ENCODE measurements around the gene DNAJC1. TPM values are rescaled to one million over a fixed set of nuclear protein-coding genes. Genes with fewer than 3 reads are reported as not detected.
"Not testable (repeated sequence)": the region's sequence is repeated elsewhere in the genome, so short reads cannot be mapped to it uniquely, and the experiment has no call there.

DNAJC1 gene, protein sequence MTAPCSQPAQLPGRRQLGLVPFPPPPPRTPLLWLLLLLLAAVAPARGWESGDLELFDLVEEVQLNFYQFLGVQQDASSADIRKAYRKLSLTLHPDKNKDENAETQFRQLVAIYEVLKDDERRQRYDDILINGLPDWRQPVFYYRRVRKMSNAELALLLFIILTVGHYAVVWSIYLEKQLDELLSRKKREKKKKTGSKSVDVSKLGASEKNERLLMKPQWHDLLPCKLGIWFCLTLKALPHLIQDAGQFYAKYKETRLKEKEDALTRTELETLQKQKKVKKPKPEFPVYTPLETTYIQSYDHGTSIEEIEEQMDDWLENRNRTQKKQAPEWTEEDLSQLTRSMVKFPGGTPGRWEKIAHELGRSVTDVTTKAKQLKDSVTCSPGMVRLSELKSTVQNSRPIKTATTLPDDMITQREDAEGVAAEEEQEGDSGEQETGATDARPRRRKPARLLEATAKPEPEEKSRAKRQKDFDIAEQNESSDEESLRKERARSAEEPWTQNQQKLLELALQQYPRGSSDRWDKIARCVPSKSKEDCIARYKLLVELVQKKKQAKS
- total RNA-seq: 10 to 100 TPM; 21.4 to 22.4 TPM

DNA sequence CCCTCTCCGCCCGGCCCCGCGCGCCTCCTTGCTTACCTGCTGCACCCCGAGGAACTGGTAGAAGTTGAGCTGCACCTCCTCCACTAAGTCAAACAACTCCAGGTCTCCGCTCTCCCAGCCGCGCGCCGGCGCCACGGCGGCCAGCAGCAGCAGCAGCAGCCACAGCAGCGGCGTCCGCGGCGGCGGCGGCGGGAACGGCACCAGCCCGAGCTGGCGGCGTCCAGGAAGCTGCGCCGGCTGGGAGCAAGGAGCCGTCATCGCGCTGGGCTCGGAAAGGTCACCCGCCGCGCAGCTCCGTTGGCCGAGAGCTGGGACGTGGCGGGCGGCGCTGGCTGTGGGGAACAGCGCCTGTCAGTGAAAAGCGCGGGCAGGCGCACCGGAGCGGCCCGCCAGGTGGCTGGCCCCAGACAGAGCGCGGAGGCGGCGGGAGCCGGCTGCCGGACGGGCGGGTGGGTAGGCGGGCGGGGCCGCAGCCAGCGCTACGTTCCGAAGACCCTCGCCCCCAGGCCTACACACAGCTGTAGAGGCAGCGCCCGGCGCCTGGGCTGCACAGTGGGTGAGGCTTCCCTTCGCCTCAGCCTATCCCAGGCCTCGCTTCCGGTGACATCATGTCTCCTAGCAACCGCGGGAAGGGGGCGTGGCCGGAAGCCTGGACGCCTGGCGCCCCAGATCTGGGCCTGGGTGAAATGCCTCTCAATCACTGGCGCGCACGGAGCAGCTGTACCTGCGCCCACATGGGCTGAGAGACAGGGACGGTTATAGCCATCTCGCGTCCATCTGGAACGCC lies at the start of gene DNAJC1:
Gene DNAJC1, minus strand, starts transcription at position 554 of the 787 bp plus-strand sequence. Its CDS starts 296 bp downstream, at position 258.
- Mint-ChIP-seq H3K4me3 (peak within 1 kb of the TSS; percentile 87), H3K4me1 (ENCODE audit: low read depth) (peaks cover 41% of the 10 kb centered on the region), H3K27ac (peak within 1 kb of the TSS; percentile 89), H3K9me3 (ENCODE audit: insufficient read depth) (peaks cover 11% of the 10 kb centered on the region), H3K36me3 (ENCODE audit: low read depth) (peaks cover 4% of the 10 kb centered on the region), H3K27me3 (ENCODE audit: low read depth) (peaks cover 14% of the 10 kb centered on the region)
- ChIA-PET POLR2A (interaction anchor here (0.6 to 2.4 kb wide), 7 partner anchors 10 to 985 kb away, joined by 3 to 17 read pairs (median 6); partner anchors contain the start of gene COMMD3), CTCF (interaction anchor here (0.5 to 3.2 kb wide), 12 partner anchors 8 to 981 kb away, joined by 3 to 24 read pairs (median 3); partner anchors contain the start of gene COMMD3)
- ATAC-seq (peak; percentile 96), DNase-seq (peak; percentile 97)

DNA sequence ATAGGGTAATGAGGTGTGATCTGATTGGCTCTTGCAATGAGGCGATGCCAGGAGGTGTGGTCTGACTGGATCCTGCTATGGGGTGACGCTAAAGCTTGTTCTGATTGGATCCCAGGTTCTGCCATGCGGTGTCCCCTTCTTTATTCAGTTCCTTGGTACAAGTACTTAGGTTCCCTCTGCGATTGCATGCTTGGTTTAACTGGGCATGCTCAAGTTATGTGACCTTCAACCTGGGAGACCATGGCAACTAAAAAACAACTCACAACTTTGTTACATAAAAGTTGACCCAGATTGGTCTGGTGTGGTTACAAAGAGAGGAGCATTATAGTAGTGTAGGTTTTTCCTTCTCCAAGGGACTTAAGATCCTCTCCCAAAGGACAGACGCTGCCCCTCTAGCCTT lies 49.5 kb upstream of the DNAJC1 start:
- no peak overlapping the region for H3K27ac Mint-ChIP-seq
- POLR2A ChIA-PET: no interaction called here
- H3K9me3 Mint-ChIP-seq (ENCODE audit: insufficient read depth): no peaks in the 10 kb centered on the region

DNA sequence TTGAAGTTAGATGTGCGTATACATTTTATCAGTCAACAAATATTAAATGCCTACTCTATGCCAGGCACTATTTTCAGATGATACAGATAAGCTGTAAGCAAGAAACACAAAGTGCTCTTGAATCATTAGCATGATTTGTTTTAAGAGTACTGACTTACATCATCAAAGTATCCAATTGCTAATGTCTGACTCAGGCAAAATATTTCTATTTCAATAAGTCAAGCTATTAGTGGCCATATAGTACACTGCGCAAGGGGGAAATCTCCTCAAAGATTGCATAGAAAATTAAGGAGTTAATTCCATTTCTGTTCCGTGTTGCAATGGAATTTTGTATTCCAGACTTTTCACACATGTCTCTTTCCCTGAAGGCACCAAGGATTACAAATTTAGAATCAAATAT lies 46.1 kb upstream of the DNAJC1 start:
- CTCF ChIA-PET: no interaction called here
- Mint-ChIP-seq H3K27ac (no peak overlapping the region), H3K4me3 (no peak overlapping the region), H3K4me1 (ENCODE audit: low read depth) (no peaks in the 10 kb centered on the region), H3K27me3 (ENCODE audit: low read depth) (no peaks in the 10 kb centered on the region), H3K36me3 (ENCODE audit: low read depth) (no peaks in the 10 kb centered on the region), H3K9me3 (ENCODE audit: insufficient read depth) (no peaks in the 10 kb centered on the region)
- POLR2A ChIA-PET: no interaction called here
- no peak for ATAC-seq
- DNase-seq: no peak

More for the DNA sequence above, 49.5 kb upstream of the DNAJC1 start:
- Mint-ChIP-seq H3K4me3 (no peak overlapping the region), H3K36me3 (ENCODE audit: low read depth) (no peaks in the 10 kb centered on the region), H3K4me1 (ENCODE audit: low read depth) (no peaks in the 10 kb centered on the region), H3K27me3 (ENCODE audit: low read depth) (no peaks in the 10 kb centered on the region)
- CTCF ChIA-PET: no interaction called here
- ATAC-seq (no peak), DNase-seq (no peak)

DNA sequence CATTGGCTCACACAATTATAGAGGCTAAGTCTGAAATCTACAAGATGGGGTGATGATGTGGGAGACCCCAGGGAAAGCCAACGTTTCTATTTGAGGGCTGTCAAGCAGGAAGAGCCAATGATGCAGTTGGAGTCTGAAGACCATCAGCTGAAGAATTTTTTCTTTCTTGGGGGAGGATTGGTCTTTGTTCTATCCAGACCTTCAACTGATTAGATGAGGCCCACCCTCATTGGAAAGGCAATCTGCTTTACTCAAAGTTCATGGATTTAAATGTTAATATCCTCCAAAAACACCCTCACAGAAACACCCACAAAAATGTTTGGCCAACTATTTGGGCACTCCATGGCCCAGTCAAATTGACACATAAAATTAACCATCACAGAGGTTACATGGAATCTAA lies 44.3 kb upstream of the DNAJC1 start:
- no peaks in the 10 kb centered on the region for H3K9me3 Mint-ChIP-seq (ENCODE audit: insufficient read depth)
- no peak overlapping the region for H3K27ac Mint-ChIP-seq
- H3K4me1 Mint-ChIP-seq (ENCODE audit: low read depth): no peaks in the 10 kb centered on the region
- POLR2A ChIA-PET: no interaction called here
- no peak for DNase-seq
- H3K27me3 Mint-ChIP-seq (ENCODE audit: low read depth): peaks cover 8% of the 10 kb centered on the region
- no peaks in the 10 kb centered on the region for H3K36me3 Mint-ChIP-seq (ENCODE audit: low read depth)
- CTCF ChIA-PET: no interaction called here
- H3K4me3 Mint-ChIP-seq: no peak overlapping the region
- no peak for ATAC-seq

DNA sequence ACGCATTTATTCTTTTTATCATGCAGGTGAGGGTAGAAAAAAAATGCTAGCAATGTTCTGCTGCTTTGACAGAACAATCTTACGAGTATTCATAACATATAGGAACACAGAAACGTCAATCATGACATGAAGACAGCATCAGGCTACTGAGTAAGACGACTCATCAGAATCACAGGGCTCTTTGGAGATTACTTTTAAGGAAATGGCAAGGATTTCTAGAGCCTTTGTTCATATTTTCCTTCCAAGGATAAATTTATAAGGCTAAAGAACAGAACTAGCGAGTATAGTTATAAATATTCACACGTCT lies 39.8 kb upstream of the DNAJC1 start:
- no peak overlapping the region for H3K4me3 Mint-ChIP-seq
- H3K4me1 Mint-ChIP-seq (ENCODE audit: low read depth): no peaks in the 10 kb centered on the region

DNA sequence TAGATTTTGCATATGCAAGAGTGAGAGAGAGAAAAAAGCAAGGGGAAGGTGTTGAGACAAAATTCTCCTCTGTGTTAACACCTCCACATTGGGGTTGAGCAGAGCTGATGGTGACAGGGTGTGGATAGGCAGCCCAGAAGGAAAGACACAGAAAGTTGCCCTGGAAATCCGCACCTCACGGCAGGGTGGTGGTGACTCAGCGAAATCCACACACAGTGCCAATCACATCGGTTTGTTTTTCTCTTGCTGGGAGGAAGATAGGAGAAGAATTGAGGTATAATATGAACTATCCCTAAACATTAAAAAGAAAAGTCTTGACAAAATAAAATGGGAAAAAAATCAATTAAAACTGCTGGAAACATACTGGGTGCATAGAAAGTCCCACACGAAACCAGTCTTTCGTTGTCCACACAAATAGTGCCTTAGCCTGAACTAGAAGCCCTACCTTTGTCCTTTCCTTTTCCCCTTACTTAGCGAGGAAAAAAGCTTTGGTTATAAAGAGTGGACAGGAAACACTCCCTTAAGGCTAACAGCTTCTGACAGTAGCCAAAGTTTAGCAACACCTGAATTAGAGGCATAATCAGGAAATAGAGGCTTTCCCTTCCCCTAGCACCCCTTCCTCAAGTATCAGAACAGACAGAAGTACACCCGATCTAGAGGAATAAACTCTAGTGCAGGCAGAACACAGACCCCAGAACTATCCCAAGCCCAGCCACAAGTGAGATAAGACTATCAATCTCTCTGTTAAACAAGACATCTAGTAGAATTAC lies 39.2 kb upstream of the DNAJC1 start:
- Mint-ChIP-seq H3K27ac (no peak overlapping the region), H3K4me3 (no peak overlapping the region), H3K4me1 (ENCODE audit: low read depth) (no peaks in the 10 kb centered on the region), H3K36me3 (ENCODE audit: low read depth) (no peaks in the 10 kb centered on the region), H3K9me3 (ENCODE audit: insufficient read depth) (no peaks in the 10 kb centered on the region), H3K27me3 (ENCODE audit: low read depth) (peaks cover 16% of the 10 kb centered on the region)
- DNase-seq: no peak
- CTCF ChIA-PET: no interaction called here
- POLR2A ChIA-PET: no interaction called here
- ATAC-seq: no peak

More for the DNA sequence above, 39.8 kb upstream of the DNAJC1 start:
- CTCF ChIA-PET: no interaction called here
- H3K9me3 Mint-ChIP-seq (ENCODE audit: insufficient read depth): no peaks in the 10 kb centered on the region
- H3K27me3 Mint-ChIP-seq (ENCODE audit: low read depth): peaks cover 13% of the 10 kb centered on the region
- H3K36me3 Mint-ChIP-seq (ENCODE audit: low read depth): no peaks in the 10 kb centered on the region
- POLR2A ChIA-PET: no interaction called here
- ATAC-seq (no peak), DNase-seq (no peak)
- no peak overlapping the region for H3K27ac Mint-ChIP-seq

DNA sequence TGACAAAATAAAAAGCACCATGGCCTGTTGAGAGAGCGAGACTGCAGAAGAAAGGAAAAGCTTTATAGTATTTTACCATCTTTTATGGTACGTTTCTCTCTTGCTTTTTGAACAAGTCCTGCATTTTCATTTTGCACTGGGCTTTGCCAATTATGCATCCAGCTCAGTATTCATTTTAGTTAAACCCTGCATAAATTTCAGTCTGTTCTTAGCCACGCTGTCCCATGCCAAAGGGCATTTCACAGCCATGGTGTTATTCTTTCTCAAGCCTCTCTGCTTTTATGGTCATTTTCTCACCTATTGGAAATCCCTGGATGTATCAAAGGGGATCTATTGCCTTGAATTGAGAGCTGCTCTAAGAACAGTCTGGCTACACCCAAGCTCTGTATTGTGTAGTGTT lies 30.8 kb upstream of the DNAJC1 start:
- H3K36me3 Mint-ChIP-seq (ENCODE audit: low read depth): no peaks in the 10 kb centered on the region
- H3K4me3 Mint-ChIP-seq: no peak overlapping the region
- H3K27ac Mint-ChIP-seq: no peak overlapping the region
- ChIA-PET POLR2A (no interaction called here), CTCF (no interaction called here)
- no peak for ATAC-seq
- H3K4me1 Mint-ChIP-seq (ENCODE audit: low read depth): no peaks in the 10 kb centered on the region
- peaks cover 14% of the 10 kb centered on the region for H3K27me3 Mint-ChIP-seq (ENCODE audit: low read depth)
- no peaks in the 10 kb centered on the region for H3K9me3 Mint-ChIP-seq (ENCODE audit: insufficient read depth)
- no peak for DNase-seq

DNA sequence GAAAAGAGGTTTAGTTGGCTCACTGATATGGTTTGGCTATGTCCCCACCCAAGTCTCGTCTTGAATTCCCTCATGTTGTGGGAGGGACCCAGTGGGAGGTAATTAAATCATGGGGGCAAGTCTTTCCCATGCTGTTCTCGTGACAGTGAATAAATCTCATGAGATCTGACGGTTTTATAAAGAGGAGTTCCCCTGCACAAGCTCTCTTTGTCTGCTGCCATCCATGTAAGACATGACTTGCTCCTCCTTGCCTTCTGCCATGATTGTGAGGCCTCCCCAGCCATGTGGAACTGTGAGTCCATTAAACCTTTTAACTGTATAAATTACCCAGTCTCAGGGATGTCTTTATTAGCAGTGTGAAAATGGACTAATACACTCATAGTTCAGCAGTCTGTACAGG lies 28.7 kb upstream of the DNAJC1 start:
- CTCF ChIA-PET; POLR2A ChIA-PET; H3K4me1 Mint-ChIP-seq (ENCODE audit: low read depth); DNase-seq; H3K36me3 Mint-ChIP-seq (ENCODE audit: low read depth); H3K4me3 Mint-ChIP-seq; ATAC-seq; H3K9me3 Mint-ChIP-seq (ENCODE audit: insufficient read depth); H3K27ac Mint-ChIP-seq: not testable (repeated sequence)
- peaks cover 11% of the 10 kb centered on the region for H3K27me3 Mint-ChIP-seq (ENCODE audit: low read depth)

DNA sequence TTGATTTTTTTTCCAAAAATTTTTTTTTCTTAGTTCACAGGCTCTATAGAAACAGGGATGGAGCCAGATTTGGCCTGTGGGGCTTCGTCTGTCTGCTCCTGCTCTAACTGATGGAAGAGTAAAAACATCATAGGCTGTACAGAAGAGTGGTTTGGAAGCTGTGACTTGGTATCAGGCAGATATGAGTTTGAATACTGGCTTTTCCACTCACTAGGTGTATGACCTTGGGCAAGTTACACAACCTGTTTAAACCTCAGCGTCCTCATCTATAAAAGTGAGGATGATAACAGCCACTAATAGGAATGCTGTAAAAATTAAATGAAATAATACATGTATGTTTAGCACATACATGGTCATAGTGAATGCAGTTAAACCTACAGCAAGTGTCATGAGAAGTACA lies 26.9 kb upstream of the DNAJC1 start:
- no peak for ATAC-seq

DNA sequence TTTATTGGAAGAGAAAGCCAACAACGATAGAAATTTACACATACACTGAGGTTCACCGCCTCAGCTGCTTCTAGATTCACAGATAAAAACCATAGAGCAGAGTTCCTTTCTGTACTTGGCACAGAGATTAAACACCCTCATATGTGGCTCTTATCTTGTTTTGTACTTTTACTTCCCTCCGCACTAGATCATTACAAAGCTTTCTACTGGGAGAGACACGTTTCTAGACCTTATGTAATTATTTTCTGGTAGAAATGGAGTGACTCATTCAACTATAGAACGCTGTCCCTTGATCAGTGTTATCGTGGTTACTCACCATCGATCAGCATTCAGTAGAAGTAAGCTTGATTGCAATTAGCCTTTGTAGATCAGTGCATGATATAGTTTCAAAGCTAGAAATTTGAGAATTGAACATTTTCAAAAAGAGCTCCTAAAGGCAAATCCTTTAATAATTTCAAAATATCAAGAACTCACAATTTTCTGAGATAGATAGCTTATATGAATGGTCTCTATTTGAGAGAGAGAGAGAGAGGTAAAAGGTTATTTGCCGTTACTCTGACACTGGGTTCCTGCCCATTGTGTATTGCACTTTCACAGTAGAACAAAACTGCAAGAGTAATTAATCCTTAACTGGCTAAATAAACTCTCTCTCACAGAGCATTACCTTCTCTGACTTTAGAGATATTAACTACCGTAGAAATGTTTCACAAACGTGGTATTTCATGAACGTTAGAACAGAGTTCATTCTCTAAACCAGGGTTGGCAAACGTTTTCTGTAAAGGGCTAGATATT lies 26.1 kb upstream of the DNAJC1 start:
- ATAC-seq (no peak), DNase-seq (no peak)
- ChIA-PET POLR2A (no interaction called here), CTCF (no interaction called here)
- Mint-ChIP-seq H3K4me3 (no peak overlapping the region), H3K4me1 (ENCODE audit: low read depth) (no peaks in the 10 kb centered on the region), H3K27ac (no peak overlapping the region), H3K36me3 (ENCODE audit: low read depth) (no peaks in the 10 kb centered on the region), H3K9me3 (ENCODE audit: insufficient read depth) (no peaks in the 10 kb centered on the region), H3K27me3 (ENCODE audit: low read depth) (no peaks in the 10 kb centered on the region)

More for the DNA sequence above, 26.9 kb upstream of the DNAJC1 start:
- no peak overlapping the region for H3K4me3 Mint-ChIP-seq
- no peaks in the 10 kb centered on the region for H3K9me3 Mint-ChIP-seq (ENCODE audit: insufficient read depth)
- H3K36me3 Mint-ChIP-seq (ENCODE audit: low read depth): no peaks in the 10 kb centered on the region
- no peaks in the 10 kb centered on the region for H3K4me1 Mint-ChIP-seq (ENCODE audit: low read depth)
- ChIA-PET POLR2A (no interaction called here), CTCF (no interaction called here)
- no peak for DNase-seq
- peaks cover 4% of the 10 kb centered on the region for H3K27me3 Mint-ChIP-seq (ENCODE audit: low read depth)
- H3K27ac Mint-ChIP-seq: no peak overlapping the region

All from activated CD8-positive, alpha-beta T cell treated with anti-CD3 and anti-CD28 coated beads, Interleukin-2, amount 10 ng/mL, durations not matched to agents 7 days and 5 days (primary cell).